IMR-90 (cell line): ENCODE measurements around the gene PDZK1.

ENCODE experiments used
- BHLHE40 ChIP-seq: fragments of 150-350 bp; IDR thresholded peaks from 2 replicates; pipeline ENCODE4 v1.6.1; 2016; ENCODE audit warnings: mild to moderate bottlenecking, low read depth, low read length
- CHD1 ChIP-seq: IDR thresholded peaks from 2 replicates; pipeline ENCODE4 v1.6.1; 2012; ENCODE audit warnings: low read depth, low read length, improper control_type of control experiment
- MAFK ChIP-seq: IDR thresholded peaks from 2 replicates; pipeline ENCODE4 v1.6.1; 2012; ENCODE audit warnings: low read depth, low read length, improper control_type of control experiment
- MAZ ChIP-seq: IDR thresholded peaks from 2 replicates; pipeline ENCODE4 v1.6.1; 2012; ENCODE audit warnings: low read depth, mild to moderate bottlenecking, low read length, improper control_type of control experiment, moderate library complexity, borderline replicate concordance
- MXI1 ChIP-seq: IDR thresholded peaks from 2 replicates; pipeline ENCODE4 v1.6.1; 2012; ENCODE audit warnings: low read depth, mild to moderate bottlenecking, low read length, moderate library complexity, borderline replicate concordance
- NFE2L2 ChIP-seq: fragments of 150-350 bp; IDR thresholded peaks from 2 replicates; pipeline ENCODE4 v1.6.1; 2016; ENCODE audit warnings: low read depth, mild to moderate bottlenecking, low read length
- POLR2A ChIP-seq: IDR thresholded peaks from 2 replicates; pipeline ENCODE4 v1.6.1; 2012; ENCODE audit warnings: mild to moderate bottlenecking, low read depth, low read length
- RAD21 ChIP-seq: IDR thresholded peaks from 2 replicates; pipeline ENCODE4 v1.6.1; 2012; ENCODE audit warnings: low read length, improper control_type of control experiment
- RCOR1 ChIP-seq: IDR thresholded peaks from 2 replicates; pipeline ENCODE4 v1.6.1; 2012; ENCODE audit warnings: mild to moderate bottlenecking, low read length, improper control_type of control experiment; ENCODE audit not compliant: insufficient replicate concordance
- RFX5 ChIP-seq: IDR thresholded peaks from 2 replicates; pipeline ENCODE4 v1.8.0; 2012; ENCODE audit warnings: low read depth, mild to moderate bottlenecking, low read length, moderate library complexity
- SMC3 ChIP-seq: fragments of 150-350 bp; IDR thresholded peaks from 2 replicates; pipeline ENCODE4 v1.6.1; 2016; ENCODE audit warnings: low read depth, mild to moderate bottlenecking, antibody characterized with exemption, low read length, moderate library complexity
- TF ChIP-seq, protein P1 (sequence below): conservative IDR thresholded peaks from 2 replicates; pipeline ENCODE4 v1.5.1; 2012; ENCODE audit warnings: mild to moderate bottlenecking, low read depth, low read length, improper control_type of control experiment
- TF ChIP-seq, protein P2 (sequence below): fragments of 150-350 bp; IDR thresholded peaks from 2 replicates; pipeline ENCODE4 v1.6.1; 2016; ENCODE audit warnings: low read depth, mild to moderate bottlenecking, low read length, moderate library complexity, borderline replicate concordance
- TF ChIP-seq, protein P3 (sequence below): fragments of 150-350 bp; IDR thresholded peaks from 2 replicates; pipeline ENCODE4 v1.6.1; 2017; ENCODE audit warnings: mild to moderate bottlenecking, antibody characterized with exemption, low read length, low read depth

DNA sequence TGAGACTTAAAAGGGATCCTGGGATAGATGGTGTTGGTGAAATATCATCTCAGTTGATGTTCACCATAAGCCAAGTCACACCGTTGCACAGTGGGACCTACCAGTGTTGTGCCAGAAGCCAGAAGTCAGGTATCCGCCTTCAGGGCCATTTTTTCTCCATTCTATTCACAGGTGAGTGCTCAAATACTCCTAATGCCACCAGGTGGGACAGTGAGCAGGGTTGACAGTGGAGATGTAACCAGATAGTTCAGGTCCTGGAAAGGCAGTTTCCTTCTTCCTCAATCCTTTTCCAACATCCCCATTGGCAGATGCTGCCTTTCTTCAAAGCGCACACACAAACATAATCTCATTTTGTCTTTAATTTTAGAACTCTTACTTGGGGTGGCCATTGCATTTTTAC is 23.7 kb upstream of the PDZK1 start:
- TF ChIP-seq, protein P1, sequence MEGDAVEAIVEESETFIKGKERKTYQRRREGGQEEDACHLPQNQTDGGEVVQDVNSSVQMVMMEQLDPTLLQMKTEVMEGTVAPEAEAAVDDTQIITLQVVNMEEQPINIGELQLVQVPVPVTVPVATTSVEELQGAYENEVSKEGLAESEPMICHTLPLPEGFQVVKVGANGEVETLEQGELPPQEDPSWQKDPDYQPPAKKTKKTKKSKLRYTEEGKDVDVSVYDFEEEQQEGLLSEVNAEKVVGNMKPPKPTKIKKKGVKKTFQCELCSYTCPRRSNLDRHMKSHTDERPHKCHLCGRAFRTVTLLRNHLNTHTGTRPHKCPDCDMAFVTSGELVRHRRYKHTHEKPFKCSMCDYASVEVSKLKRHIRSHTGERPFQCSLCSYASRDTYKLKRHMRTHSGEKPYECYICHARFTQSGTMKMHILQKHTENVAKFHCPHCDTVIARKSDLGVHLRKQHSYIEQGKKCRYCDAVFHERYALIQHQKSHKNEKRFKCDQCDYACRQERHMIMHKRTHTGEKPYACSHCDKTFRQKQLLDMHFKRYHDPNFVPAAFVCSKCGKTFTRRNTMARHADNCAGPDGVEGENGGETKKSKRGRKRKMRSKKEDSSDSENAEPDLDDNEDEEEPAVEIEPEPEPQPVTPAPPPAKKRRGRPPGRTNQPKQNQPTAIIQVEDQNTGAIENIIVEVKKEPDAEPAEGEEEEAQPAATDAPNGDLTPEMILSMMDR: no peak
- no peak for TF ChIP-seq MAZ
- TF ChIP-seq, protein P2, sequence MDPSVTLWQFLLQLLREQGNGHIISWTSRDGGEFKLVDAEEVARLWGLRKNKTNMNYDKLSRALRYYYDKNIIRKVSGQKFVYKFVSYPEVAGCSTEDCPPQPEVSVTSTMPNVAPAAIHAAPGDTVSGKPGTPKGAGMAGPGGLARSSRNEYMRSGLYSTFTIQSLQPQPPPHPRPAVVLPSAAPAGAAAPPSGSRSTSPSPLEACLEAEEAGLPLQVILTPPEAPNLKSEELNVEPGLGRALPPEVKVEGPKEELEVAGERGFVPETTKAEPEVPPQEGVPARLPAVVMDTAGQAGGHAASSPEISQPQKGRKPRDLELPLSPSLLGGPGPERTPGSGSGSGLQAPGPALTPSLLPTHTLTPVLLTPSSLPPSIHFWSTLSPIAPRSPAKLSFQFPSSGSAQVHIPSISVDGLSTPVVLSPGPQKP: no peak
- no peak for TF ChIP-seq RAD21
- TF ChIP-seq POLR2A: no peak
- TF ChIP-seq RFX5: no peak
- TF ChIP-seq, protein P3, sequence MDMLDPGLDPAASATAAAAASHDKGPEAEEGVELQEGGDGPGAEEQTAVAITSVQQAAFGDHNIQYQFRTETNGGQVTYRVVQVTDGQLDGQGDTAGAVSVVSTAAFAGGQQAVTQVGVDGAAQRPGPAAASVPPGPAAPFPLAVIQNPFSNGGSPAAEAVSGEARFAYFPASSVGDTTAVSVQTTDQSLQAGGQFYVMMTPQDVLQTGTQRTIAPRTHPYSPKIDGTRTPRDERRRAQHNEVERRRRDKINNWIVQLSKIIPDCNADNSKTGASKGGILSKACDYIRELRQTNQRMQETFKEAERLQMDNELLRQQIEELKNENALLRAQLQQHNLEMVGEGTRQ: no peak
- TF ChIP-seq SMC3: no peak
- no peak for TF ChIP-seq MXI1
- TF ChIP-seq BHLHE40: no peak
- no peak for TF ChIP-seq RCOR1
- no peak for TF ChIP-seq NFE2L2
- TF ChIP-seq MAFK: no peak
- no peak for TF ChIP-seq CHD1
